Smooth muscle cell (in vitro differentiated cells): ENCODE data around the gene IFITM2. TPM values are rescaled to one million over a fixed set of nuclear protein-coding genes. Genes with fewer than 3 reads are reported as not detected.
"Not testable (repeated sequence)": the region's sequence is repeated elsewhere in the genome, so short reads cannot be mapped to it uniquely, and the experiment has no call there.

Source experiments
- DNase-seq: peaks from one replicate; lab custom pipeline; 2025; ENCODE audit not compliant: unreplicated experiment; lab: John Stamatoyannopoulos, UW
- H2AFZ ChIP-seq: fragments of 200-600 bp; sonication (generic); 2 replicates; pipeline ENCODE4 v1.6.0; 2016; ENCODE audit warnings: antibody characterized with exemption, low read depth, mild to moderate bottlenecking
- H3F3A ChIP-seq: fragments of 200-600 bp; sonication (generic); 2 replicates; pipeline ENCODE4 v1.6.0; 2017; ENCODE audit warnings: antibody characterized with exemption, low read depth
- H3K27ac ChIP-seq: fragments of 200-600 bp; sonication (generic); 2 replicates; pipeline ENCODE4 v1.5.1; 2016; ENCODE audit warnings: low read depth, mild to moderate bottlenecking
- H3K27me3 ChIP-seq: fragments of 200-600 bp; sonication (generic); 2 replicates; pipeline ENCODE4 v1.6.1; 2016; ENCODE audit warnings: low read depth, mild to moderate bottlenecking
- H3K36me3 ChIP-seq: fragments of 200-600 bp; sonication (generic); 2 replicates; pipeline ENCODE4 v1.5.1; 2016; ENCODE audit warnings: low read depth
- H3K4me1 ChIP-seq: fragments of 200-600 bp; sonication (generic); 2 replicates; pipeline ENCODE4 v1.5.1; 2016; ENCODE audit warnings: low read depth
- H3K4me2 ChIP-seq: fragments of 200-600 bp; sonication (generic); 2 replicates; pipeline ENCODE4 v1.6.0; 2016; ENCODE audit warnings: mild to moderate bottlenecking
- H3K4me3 ChIP-seq: fragments of 200-600 bp; sonication (generic); 2 replicates; pipeline ENCODE4 v1.5.1; 2016; ENCODE audit warnings: mild to moderate bottlenecking
- H3K79me2 ChIP-seq: fragments of 200-600 bp; sonication (generic); 2 replicates; pipeline ENCODE4 v1.6.0; 2016; ENCODE audit warnings: low read depth, mild to moderate bottlenecking
- H3K9ac ChIP-seq: fragments of 200-600 bp; sonication (generic); 2 replicates; pipeline ENCODE4 v1.6.0; 2016; ENCODE audit warnings: low read depth
- H3K9me3 ChIP-seq: fragments of 200-600 bp; sonication (generic); replicated peaks from 2 replicates; pipeline ENCODE4 v1.5.1; 2016; ENCODE audit warnings: low read depth
- H4K20me1 ChIP-seq: fragments of 200-600 bp; sonication (generic); 2 replicates; pipeline ENCODE4 v1.6.0; 2016; ENCODE audit warnings: low read depth
- CTCF ChIP-seq: fragments of 200-600 bp; sonication (generic); IDR thresholded peaks from 2 replicates; pipeline ENCODE4 v1.5.1; 2017; ENCODE audit warnings: borderline replicate concordance, mild to moderate bottlenecking, antibody characterized with exemption; ENCODE audit not compliant: insufficient read depth, poor library complexity, severe bottlenecking
- WGBS: methylation state at CpG from one replicate; pipeline ENCODE4 v1.1.7; 2016; ENCODE audit warnings: low lambda C conversion rate; 5-methylcytosine and 5-hydroxymethylcytosine counted together
- polyA plus RNA-seq: library from polyadenylated mRNA; unstranded; fragments of >200 nt; fragmentation: Nextera tagmentation; extraction: Ambion mirVana; gene quantifications from 2 replicates; pipeline ENCODE4 v1.2.1, GENCODE V29; 2016
- total RNA-seq: library from RNA; depleted of rRNA; stranded (reverse); fragments of >200 nt; gene quantifications from 2 replicates; pipeline ENCODE4 v1.2.3, GENCODE V29; 2014

IFITM2 gene
- total and polyA plus RNA-seq, 2 experiments from 2014 or later = 210 to 1,486 TPM

- H3K79me2 ChIP-seq = no peaks in the 10 kb centered on the region
- no peaks in the 10 kb centered on the region for H3K36me3 ChIP-seq
- H3K27ac ChIP-seq = no peak overlapping the region
- peaks cover 11% of the 10 kb centered on the region for H3K4me1 ChIP-seq
- H3K4me2 ChIP-seq = no peak overlapping the region
- no peaks in the 10 kb centered on the region for H3K9me3 ChIP-seq
- no peak overlapping the region for H2AFZ ChIP-seq
- no peak for DNase-seq
- H3K9ac ChIP-seq = no peak overlapping the region
- H3K27me3 ChIP-seq = no peaks in the 10 kb centered on the region
- no peak for TF ChIP-seq CTCF
- 98% methylated on average over 3 of the region's 3 CpGs for WGBS
- peaks cover 6% of the 10 kb centered on the region for H3F3A ChIP-seq
- H3K4me3 ChIP-seq = no peak overlapping the region
- H4K20me1 ChIP-seq = no peaks in the 10 kb centered on the region
Measured at GRCh38 chr11:346529-346928, 38.9 kb downstream of the IFITM2 start.

GRCh38 chr11:349270-349954, 41.8 kb downstream of the IFITM2 start:
- DNase-seq, H3K79me2 ChIP-seq, H2AFZ ChIP-seq, H4K20me1 ChIP-seq, H3K4me3 ChIP-seq, H3K9ac ChIP-seq, H3K9me3 ChIP-seq, H3K27ac ChIP-seq, H3K4me2 ChIP-seq, H3K27me3 ChIP-seq, H3K36me3 ChIP-seq: not testable (repeated sequence)
- WGBS = over 99% methylated on average over 5 of the region's 8 CpGs
- H3K4me1 ChIP-seq = peaks cover 23% of the 10 kb centered on the region
- peaks cover 20% of the 10 kb centered on the region for H3F3A ChIP-seq

- peak overlapping the region; percentile 84 for H2AFZ ChIP-seq
- peak overlapping the region; percentile 71 for H3K4me2 ChIP-seq
- not testable (repeated sequence) for DNase-seq, H3K36me3 ChIP-seq, H4K20me1 ChIP-seq, H3K9me3 ChIP-seq, H3K79me2 ChIP-seq, H3K27ac ChIP-seq, H3K27me3 ChIP-seq, H3K9ac ChIP-seq, H3K4me3 ChIP-seq
- 71% methylated on average over 16 of the region's 16 CpGs for WGBS
- peaks cover 23% of the 10 kb centered on the region for H3F3A ChIP-seq
- peaks cover 25% of the 10 kb centered on the region for H3K4me1 ChIP-seq
Measured at GRCh38 chr11:350033-350722, 42.6 kb downstream of the IFITM2 start.

- no peak for DNase-seq
- Histone ChIP-seq H3K36me3 (no peaks in the 10 kb centered on the region), H3K27me3 (no peaks in the 10 kb centered on the region), H4K20me1 (no peaks in the 10 kb centered on the region), H3K4me2 (peak overlapping the region; percentile 71), H3K27ac (no peak overlapping the region), H3K4me3 (no peak overlapping the region), H3K9ac (no peak overlapping the region), H3K79me2 (no peaks in the 10 kb centered on the region), H3K9me3 (no peaks in the 10 kb centered on the region), H3K4me1 (peaks cover 31% of the 10 kb centered on the region), H3F3A (peaks cover 26% of the 10 kb centered on the region), H2AFZ (peak overlapping the region; percentile 84)
- WGBS = 38% methylated on average over 18 of the region's 18 CpGs
- no peak for TF ChIP-seq CTCF
Measured at GRCh38 chr11:350723-351255, 43.2 kb downstream of the IFITM2 start.
